Esophagus muscularis mucosa (tissue), 4 donors: Measurements from ENCODE around the gene BTAF1. TPM values are rescaled to one million over a fixed set of nuclear protein-coding genes. Genes with fewer than 3 reads are reported as not detected.

Experiments
- DNase-seq: peaks from one replicate; pipeline ENCODE4 v3.0.0-alpha.2; 2017; ENCODE audit errors: extremely low spot score
- H3K27ac ChIP-seq, 4 donors: fragments of 200-600 bp; sonication (generic); replicated peaks in 1 of 4; 1 replicate in 3 of 4; 2 replicates in 1 of 4; pipeline ENCODE4 v1.5.1; 2016 to 2019; ENCODE audit warnings: mild to moderate bottlenecking in 1 of 4
- H3K27me3 ChIP-seq, 4 donors: fragments of 200-600 bp; sonication (generic); one replicate each; pipeline versions ENCODE4 v1.5.1 to v1.6.0; 2016 to 2019
- H3K36me3 ChIP-seq, 4 donors: fragments of 200-600 bp; sonication (generic); one replicate each; pipeline ENCODE4 v1.5.1; 2016 to 2019
- H3K4me1 ChIP-seq, 4 donors: fragments of 200-600 bp; sonication (generic); one replicate each; pipeline ENCODE4 v1.5.1; 2016 to 2019
- H3K4me3 ChIP-seq, 4 donors: fragments of 200-600 bp; sonication (generic); 1 replicate in 2 of 4; 2 replicates in 2 of 4; pipeline ENCODE4 v1.5.1; 2016 to 2019; ENCODE audit warnings: mild to moderate bottlenecking in 4 of 4, moderate library complexity in 1 of 4
- H3K9me3 ChIP-seq, 4 donors: fragments of 200-600 bp; sonication (generic); 1 replicate in 3 of 4; 2 replicates in 1 of 4; pipeline ENCODE4 v1.5.1; 2016 to 2019
- CTCF ChIP-seq, 3 experiments: fragments of 200-600 bp in 2 of 3; fragments of 450-650 bp in 1 of 3; sonication (generic) in 2 of 3; IDR thresholded peaks; one replicate each; pipeline ENCODE4 v1.5.1; 2017 to 2019; ENCODE audit warnings: antibody characterized with exemption in 3 of 3, mild to moderate bottlenecking in 2 of 3, moderate library complexity in 1 of 3
- EP300 ChIP-seq: sonication (generic); formaldehyde crosslinking; IDR thresholded peaks from one replicate; pipeline ENCODE4 v1.6.1; 2017; ENCODE audit warnings: antibody characterized with exemption
- POLR2A ChIP-seq: fragments of 450-650 bp; IDR thresholded peaks from one replicate; pipeline ENCODE4 v1.6.1; 2017; ENCODE audit warnings: antibody characterized with exemption, moderate library complexity, mild to moderate bottlenecking, low read depth
- POLR2AphosphoS5 ChIP-seq, 2 donors: sonication (generic); formaldehyde crosslinking; IDR thresholded peaks; one replicate each; pipeline ENCODE4 v1.6.1; 2017; ENCODE audit warnings: antibody characterized with exemption in 2 of 2
- WGBS: methylation state at CpG from one replicate; pipeline ENCODE4 v1.1.5; 2018; 5-methylcytosine and 5-hydroxymethylcytosine counted together
- intact Hi-C: fragments of 100-400 bp; cut with DNase I; formaldehyde crosslinking; loops from one replicate; pipeline ENCODE4 v1.15.1; 2023
- total RNA-seq, 4 donors: library from RNA; depleted of rRNA; stranded (reverse); fragments of >200 nt; gene quantifications; one replicate each; pipeline versions ENCODE4 v1.1.0 to v1.2.1, GENCODE V29; 2016

The BTAF1 gene
- total RNA-seq, 4 donors from 2014 or later = 20.7 to 48.6 (median 26.1) TPM

GRCh38 chr10:91975438-91975837, 51.9 kb downstream of the BTAF1 start:
- 100% methylated on average over 1 of the region's 1 CpG for WGBS
- H3K4me3 ChIP-seq = no peak overlapping the region
- no peak for DNase-seq
- H3K9me3 ChIP-seq = no peaks in the 10 kb centered on the region
- no peak overlapping the region for H3K27ac ChIP-seq
- peaks cover 0 to 8% (median 3%) of the 10 kb centered on the region in 4 donors for H3K4me1 ChIP-seq
- H3K27me3 ChIP-seq = no peaks in the 10 kb centered on the region
- TF ChIP-seq CTCF (IDR thresholded peaks at IDR 0.05) (no peak), POLR2A (no peak), POLR2AphosphoS5 (IDR thresholded peaks at IDR 0.05) (no peak), EP300 (no peak)
- H3K36me3 ChIP-seq = peaks cover 0 to 16% (median 2%) of the 10 kb centered on the region in 4 donors
- intact Hi-C loops = no loop called here

GRCh38 chr10:91976317-91977051, 52.9 kb downstream of the BTAF1 start:
- Histone ChIP-seq H3K27ac (no peak overlapping the region), H3K4me1 (peaks cover 0 to 8% (median 3%) of the 10 kb centered on the region in 4 donors), H3K4me3 (no peak overlapping the region), H3K36me3 (peaks cover 0 to 18% (median 1%) of the 10 kb centered on the region in 4 donors), H3K27me3 (no peaks in the 10 kb centered on the region), H3K9me3 (no peaks in the 10 kb centered on the region)
- no peak for TF ChIP-seq POLR2A
- TF ChIP-seq EP300 = no peak
- TF ChIP-seq CTCF (IDR thresholded peaks at IDR 0.05) = no peak
- no peak for TF ChIP-seq POLR2AphosphoS5 (IDR thresholded peaks at IDR 0.05)
- WGBS = 91% methylated on average over 5 of the region's 5 CpGs
- intact Hi-C loops = no loop called here
- DNase-seq = no peak

GRCh38 chr10:91977491-91977890, 53.9 kb downstream of the BTAF1 start:
- Histone ChIP-seq H3K27ac (no peak overlapping the region), H3K36me3 (peaks cover 8 to 28% (median 11%) of the 10 kb centered on the region in 4 donors), H3K9me3 (no peaks in the 10 kb centered on the region), H3K4me1 (peaks cover 0 to 8% (median 3%) of the 10 kb centered on the region in 4 donors), H3K4me3 (no peak overlapping the region), H3K27me3 (no peaks in the 10 kb centered on the region)
- WGBS = 84% methylated on average over 2 of the region's 2 CpGs
- TF ChIP-seq CTCF (IDR thresholded peaks at IDR 0.05) = no peak
- no peak for TF ChIP-seq EP300
- no peak for TF ChIP-seq POLR2AphosphoS5 (IDR thresholded peaks at IDR 0.05)
- no peak for TF ChIP-seq POLR2A
- intact Hi-C loops = no loop called here
- DNase-seq = no peak

GRCh38 chr10:91978585-91978984, 55.0 kb downstream of the BTAF1 start:
- intact Hi-C loops = no loop called here
- 92% methylated on average over 1 of the region's 1 CpG for WGBS
- H3K36me3 ChIP-seq = peaks cover 19 to 39% (median 22%) of the 10 kb centered on the region in 4 donors
- peaks cover 0 to 8% (median 3%) of the 10 kb centered on the region in 4 donors for H3K4me1 ChIP-seq
- no peaks in the 10 kb centered on the region for H3K27me3 ChIP-seq
- TF ChIP-seq EP300 = no peak
- TF ChIP-seq CTCF (IDR thresholded peaks at IDR 0.05) = no peak
- TF ChIP-seq POLR2A = no peak
- no peak for TF ChIP-seq POLR2AphosphoS5 (IDR thresholded peaks at IDR 0.05)
- no peak overlapping the region for H3K4me3 ChIP-seq
- H3K27ac ChIP-seq = no peak overlapping the region
- H3K9me3 ChIP-seq = no peaks in the 10 kb centered on the region
- no peak for DNase-seq
